Measurements from ENCODE around the gene CD47.

Gene CD47

GRCh38 chr3:108046247-108046646 lies 44.6 kb downstream of the CD47 start:
- DNase-seq, result no peak

DNA sequence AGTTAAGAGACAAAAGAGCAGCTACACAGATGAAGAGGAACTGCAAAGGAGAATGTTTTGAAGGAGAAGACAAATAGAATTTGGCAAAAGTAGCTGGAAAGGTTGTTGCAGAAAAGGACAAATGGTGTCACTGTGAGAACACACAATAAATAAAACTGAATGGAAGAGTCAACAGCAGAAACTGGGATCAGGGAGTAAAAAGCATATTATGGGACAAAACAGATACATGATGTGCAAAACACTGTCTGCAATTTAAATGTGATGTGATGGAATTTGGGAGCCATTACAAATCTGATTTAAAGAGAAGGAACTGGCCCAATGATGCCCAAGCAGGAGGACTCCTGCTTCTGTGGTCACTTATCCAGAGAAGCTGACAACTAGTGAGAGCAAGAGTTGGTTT lies 46.1 kb downstream of the CD47 start:
- DNase-seq, result no peak

DNA sequence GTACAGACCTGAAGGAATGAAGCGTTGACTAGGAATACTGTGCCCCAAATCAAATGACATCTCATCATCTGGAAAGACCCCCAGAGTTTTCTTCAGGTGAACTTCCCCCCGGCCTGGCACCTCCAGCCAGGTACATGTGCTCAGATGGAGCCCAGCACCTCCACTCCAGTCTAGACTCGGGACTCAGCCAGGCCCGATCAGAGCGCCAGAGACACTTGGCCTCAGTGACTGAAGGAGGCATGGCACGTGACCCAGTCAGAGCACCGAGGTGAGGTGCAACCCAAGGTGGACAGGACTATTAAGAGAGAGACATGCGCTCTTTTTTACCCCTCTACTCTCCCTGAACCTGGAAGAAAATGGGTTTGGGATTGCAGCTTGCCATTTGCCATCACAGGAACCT lies 48.5 kb downstream of the CD47 start:
- DNase-seq, result no peak

- no peak for DNase-seq
Measured at GRCh38 chr3:108041253-108041652, 49.6 kb downstream of the CD47 start.

GRCh38 chr3:108037770-108038169 lies 53.1 kb downstream of the CD47 start:
- DNase-seq, result no peak

- DNase-seq, result no peak
Measured at GRCh38 chr3:108036984-108037741, 53.7 kb downstream of the CD47 start.

DNA sequence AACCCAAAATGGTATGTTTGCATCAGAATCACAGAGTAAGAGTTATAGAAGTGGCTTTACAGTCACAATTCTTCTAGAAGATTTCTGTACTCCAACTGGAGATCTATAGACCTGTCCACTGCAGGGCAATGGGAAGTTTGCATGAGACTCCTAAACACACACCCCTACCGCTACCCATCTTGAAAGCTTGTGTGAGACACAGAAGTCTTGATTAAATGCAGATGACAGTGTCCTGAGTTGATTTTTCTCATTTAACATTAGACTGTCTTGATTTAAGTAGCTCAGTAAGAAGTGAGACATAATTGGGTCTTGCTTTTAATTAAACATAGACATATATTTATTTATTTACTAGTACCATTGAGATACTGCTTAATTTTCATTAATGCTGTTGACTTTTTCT lies 54.4 kb downstream of the CD47 start:
- DNase-seq, result no peak

GRCh38 chr3:108035751-108036150 lies 55.1 kb downstream of the CD47 start:
- no peak for DNase-seq

GRCh38 chr3:108031895-108032294 lies 58.9 kb downstream of the CD47 start:
- no peak for DNase-seq

GRCh38 chr3:108030960-108031359 lies 59.9 kb downstream of the CD47 start:
- DNase-seq, result no peak

DNA sequence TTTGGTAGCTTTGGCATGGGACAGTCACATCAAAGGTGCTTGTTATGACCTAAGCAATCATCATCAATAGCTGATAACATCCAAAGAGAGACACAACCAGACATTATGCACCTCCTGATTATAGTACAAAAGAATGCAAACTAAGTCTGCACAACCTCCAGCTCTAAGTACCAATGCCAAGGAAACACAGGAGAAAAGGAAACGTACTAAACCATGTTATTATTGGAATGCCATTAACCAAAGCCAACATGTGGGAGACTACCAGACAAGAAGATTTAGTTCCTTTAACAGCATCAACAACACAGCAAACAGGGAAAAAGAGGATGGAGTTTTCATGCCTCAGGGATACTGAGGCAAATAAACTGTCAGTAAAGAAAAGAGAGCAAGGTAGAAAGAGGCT lies 61.4 kb downstream of the CD47 start:
- no peak for DNase-seq

- DNase-seq, result no peak
Measured at GRCh38 chr3:108028896-108029295, 61.9 kb downstream of the CD47 start.

GRCh38 chr3:108025177-108025576 lies 65.7 kb downstream of the CD47 start:
- DNase-seq, result no peak

- DNase-seq, result no peak
Measured at GRCh38 chr3:108024146-108024850, 66.5 kb downstream of the CD47 start.

GRCh38 chr3:108022256-108023150 lies 68.3 kb downstream of the CD47 start:
- no peak for DNase-seq

GRCh38 chr3:108021533-108021932 lies 69.3 kb downstream of the CD47 start:
- no peak for DNase-seq

- DNase-seq, result no peak
Measured at GRCh38 chr3:108021131-108021530, 69.7 kb downstream of the CD47 start.

DNA sequence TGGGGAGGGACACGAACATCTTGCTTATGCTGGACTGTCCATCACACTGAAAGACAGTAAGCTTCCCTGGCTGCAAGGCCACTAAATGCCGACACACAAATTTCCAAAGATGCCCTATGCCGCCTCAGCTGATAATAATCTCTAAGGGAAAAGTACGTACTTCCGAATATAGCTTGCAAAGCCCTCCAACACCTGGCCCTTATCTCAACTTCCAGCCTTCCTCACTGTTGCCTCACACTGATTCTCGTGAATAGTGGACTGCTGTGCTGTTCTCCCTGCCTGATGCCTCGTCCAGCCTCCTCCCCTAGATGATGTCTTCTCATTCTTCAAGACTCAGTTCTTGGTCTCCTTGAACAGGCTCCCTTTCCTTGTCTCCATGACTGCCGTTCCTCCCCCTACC lies 72.3 kb downstream of the CD47 start:
- DNase-seq, result no peak

DNA sequence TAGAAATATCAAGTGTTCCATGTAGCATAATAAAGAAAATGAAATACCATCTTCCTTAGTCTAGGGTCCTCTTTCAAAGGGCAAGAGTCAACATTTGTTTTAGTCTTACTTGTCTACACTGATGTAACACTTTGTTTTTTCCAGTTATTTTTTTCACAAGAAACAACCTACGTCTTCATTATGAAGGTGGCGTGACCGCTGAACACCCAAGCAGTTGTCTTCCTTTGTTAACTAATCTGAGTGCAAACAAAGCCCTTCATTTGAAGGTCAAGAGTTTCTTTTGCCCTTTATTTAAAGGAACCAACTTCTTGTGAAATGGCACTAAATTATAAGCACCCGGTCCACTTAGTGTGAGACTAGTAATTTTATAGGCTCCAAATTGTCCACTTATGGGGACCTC lies 73.2 kb downstream of the CD47 start:
- no peak for DNase-seq

DNA sequence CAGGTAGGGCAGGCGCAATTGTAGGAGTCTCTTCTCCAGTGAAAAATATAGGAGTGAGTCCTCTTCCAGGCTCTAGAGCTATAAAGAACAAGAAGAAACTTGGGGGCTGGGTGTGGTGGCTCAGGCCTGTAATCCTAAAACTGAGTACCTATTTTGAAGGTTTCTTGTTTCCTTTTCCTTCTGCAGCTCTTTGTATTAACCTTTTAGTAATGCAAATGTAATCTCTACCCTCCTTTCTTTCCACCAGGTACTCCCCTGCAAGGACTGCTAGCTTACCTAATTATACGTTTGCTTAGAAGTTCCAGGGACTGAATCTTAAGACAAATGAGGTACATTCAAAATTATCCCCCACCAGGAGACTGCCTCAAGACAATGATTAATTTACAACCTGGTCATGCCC lies 75.9 kb downstream of the CD47 start:
- DNase-seq, result no peak

- no peak for DNase-seq
Measured at GRCh38 chr3:108013141-108014055, 77.4 kb downstream of the CD47 start.

GRCh38 chr3:108012304-108012703 lies 78.5 kb downstream of the CD47 start:
- no peak for DNase-seq

All from femur (tissue), 1 donor.